ENCODE data around the gene NELL1. TPM values are rescaled to one million over a fixed set of nuclear protein-coding genes. Genes with fewer than 3 reads are reported as not detected.

NELL1 gene
- total RNA-seq, 1 experiment from 2014 or later: 0.22 TPM

- no peaks in the 10 kb centered on the region for H3K4me1 Mint-ChIP-seq
- no peak overlapping the region for H2AFZ ChIP-seq (ENCODE audit: low read length)
- no peak overlapping the region for H4K5ac ChIP-seq (ENCODE audit: insufficient read length, low read depth, low read length)
- TF ChIP-seq, protein P1, sequence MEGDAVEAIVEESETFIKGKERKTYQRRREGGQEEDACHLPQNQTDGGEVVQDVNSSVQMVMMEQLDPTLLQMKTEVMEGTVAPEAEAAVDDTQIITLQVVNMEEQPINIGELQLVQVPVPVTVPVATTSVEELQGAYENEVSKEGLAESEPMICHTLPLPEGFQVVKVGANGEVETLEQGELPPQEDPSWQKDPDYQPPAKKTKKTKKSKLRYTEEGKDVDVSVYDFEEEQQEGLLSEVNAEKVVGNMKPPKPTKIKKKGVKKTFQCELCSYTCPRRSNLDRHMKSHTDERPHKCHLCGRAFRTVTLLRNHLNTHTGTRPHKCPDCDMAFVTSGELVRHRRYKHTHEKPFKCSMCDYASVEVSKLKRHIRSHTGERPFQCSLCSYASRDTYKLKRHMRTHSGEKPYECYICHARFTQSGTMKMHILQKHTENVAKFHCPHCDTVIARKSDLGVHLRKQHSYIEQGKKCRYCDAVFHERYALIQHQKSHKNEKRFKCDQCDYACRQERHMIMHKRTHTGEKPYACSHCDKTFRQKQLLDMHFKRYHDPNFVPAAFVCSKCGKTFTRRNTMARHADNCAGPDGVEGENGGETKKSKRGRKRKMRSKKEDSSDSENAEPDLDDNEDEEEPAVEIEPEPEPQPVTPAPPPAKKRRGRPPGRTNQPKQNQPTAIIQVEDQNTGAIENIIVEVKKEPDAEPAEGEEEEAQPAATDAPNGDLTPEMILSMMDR (conservative IDR thresholded peaks at IDR 0.05): no peak
- H3K18ac ChIP-seq (ENCODE audit: insufficient read length, low read depth, low read length): no peak overlapping the region
- H2BK5ac ChIP-seq (ENCODE audit: insufficient read length, low read length): no peak overlapping the region
- H2AK5ac ChIP-seq (ENCODE audit: insufficient read length, low read length): no peak overlapping the region
- H3K27me3 ChIP-seq (ENCODE audit: insufficient read depth, low read length): no peaks in the 10 kb centered on the region
- H3K4ac ChIP-seq (ENCODE audit: low read depth, low read length): no peak overlapping the region
- no peaks in the 10 kb centered on the region for H3K27me3 Mint-ChIP-seq (ENCODE audit: low read depth)
- no peaks in the 10 kb centered on the region for H4K20me1 ChIP-seq (ENCODE audit: control insufficient read depth, insufficient read depth, insufficient read length)
- H3T11ph ChIP-seq (ENCODE audit: low read length): no peak overlapping the region
- no peak overlapping the region for H3K4me3 Mint-ChIP-seq
- no peak overlapping the region for H2BK12ac ChIP-seq (ENCODE audit: insufficient read length, low read depth, low read length)
- no peak overlapping the region for H2BK20ac ChIP-seq (ENCODE audit: low read depth, low read length, poor library complexity, severe bottlenecking)
- no peak overlapping the region for H3K27ac ChIP-seq (ENCODE audit: insufficient read length, low read depth, low read length)
- no peaks in the 10 kb centered on the region for H3K79me1 ChIP-seq (ENCODE audit: insufficient read depth, low read depth, low read length, poor library complexity, severe bottlenecking)
- no peak overlapping the region for H3K56ac ChIP-seq (ENCODE audit: insufficient read length, low read depth, low read length)
- H3K27ac Mint-ChIP-seq: no peak overlapping the region
- no peaks in the 10 kb centered on the region for H3K79me2 ChIP-seq (ENCODE audit: insufficient read depth, low read length)
- no peak overlapping the region for H3K9ac ChIP-seq (ENCODE audit: extremely low read depth, insufficient read length, low read length)
- H3K9me3 Mint-ChIP-seq: no peaks in the 10 kb centered on the region; a peak in 2 of 5 replicates
- no peak overlapping the region for H2BK15ac ChIP-seq (ENCODE audit: low read depth, low read length)
- no peak overlapping the region for H3K23ac ChIP-seq (ENCODE audit: insufficient read length, low read depth, low read length)
- no peaks in the 10 kb centered on the region for H3K23me2 ChIP-seq (ENCODE audit: insufficient read length, low read depth, low read length, poor library complexity, severe bottlenecking)
- no peaks in the 10 kb centered on the region for H3K9me3 ChIP-seq (ENCODE audit: control insufficient read depth, low read depth, low read length)
- H4K91ac ChIP-seq (ENCODE audit: insufficient read length, low read depth, low read length): no peak overlapping the region
- H3K4me1 ChIP-seq (ENCODE audit: insufficient read depth, low read length): no peaks in the 10 kb centered on the region
- WGBS (ENCODE audit: extremely low coverage, insufficient read length, low lambda C conversion rate): no CpG with 5 or more reads among the region's 1 CpG
- no peak overlapping the region for H3K4me2 ChIP-seq (ENCODE audit: insufficient read depth, insufficient read length, low read length)
- H3K14ac ChIP-seq (ENCODE audit: insufficient read depth, low read length): no peak overlapping the region
- no peaks in the 10 kb centered on the region for H3K36me3 Mint-ChIP-seq (ENCODE audit: insufficient read depth in 1 of 3, low read depth in 3 of 3)
- DNase-seq: no peak
- H2BK120ac ChIP-seq (ENCODE audit: low read depth, low read length, poor library complexity, severe bottlenecking): no peak overlapping the region
- no peak overlapping the region for H4K8ac ChIP-seq (replicated peaks; ENCODE audit: insufficient read length, low read depth, low read length)
Observed at GRCh38 chr11:21546703-21547102, 877.3 kb downstream of the NELL1 start.

All from H9 (cell line).